ENCODE results near the gene NCKAP5. TPM values are rescaled to one million over a fixed set of nuclear protein-coding genes. Genes with fewer than 3 reads are reported as not detected.

NCKAP5 gene
- total RNA-seq (2022; extraction: Qiagen RNA extraction), result 0.68 to 1.1 TPM (median 0.90 TPM) in 5 replicates

GRCh38 chr2:133568172-133568571 is at the start of gene NCKAP5:
NCKAP5 (minus strand) TSS chr2:133568463; CDS start chr2:133517526, 50,937 bp downstream.

GRCh38 chr2:132669908-132670495 is 898.3 kb downstream of the NCKAP5 start, which contains the start of gene LYPD1:
LYPD1 (minus strand) TSS chr2:132670205; CDS start chr2:132669932, 273 bp downstream.

